HEK293T (cell line): Measurements from ENCODE around the gene PDGFA.

Experiments used
- BHLHE40 ChIP-seq: fragments of 450-650 bp; IDR thresholded peaks from 2 replicates; pipeline ENCODE4 v1.6.1; 2016; ENCODE audit warnings: mild to moderate bottlenecking, moderate library complexity, borderline replicate concordance
- CTBP1 ChIP-seq: fragments of 450-650 bp; IDR thresholded peaks from 2 replicates; pipeline ENCODE4 v1.6.1; 2016; ENCODE audit warnings: borderline replicate concordance
- ELF4 ChIP-seq: fragments of 450-650 bp; IDR thresholded peaks from 2 replicates; pipeline ENCODE4 v1.6.1; 2017; ENCODE audit warnings: antibody characterized with exemption
- FOXM1 ChIP-seq: fragments of 450-650 bp; IDR thresholded peaks from 2 replicates; pipeline ENCODE4 v1.6.1; 2017; ENCODE audit warnings: mild to moderate bottlenecking, borderline replicate concordance
- HDGF ChIP-seq: fragments of 450-650 bp; IDR thresholded peaks from 2 replicates; pipeline ENCODE4 v1.6.1; 2017; ENCODE audit warnings: antibody characterized with exemption, borderline replicate concordance
- SP1 ChIP-seq: fragments of 450-650 bp; IDR thresholded peaks from 2 replicates; pipeline ENCODE4 v1.6.1; 2017
- SUZ12 ChIP-seq: fragments of 450-650 bp; IDR thresholded peaks from 2 replicates; pipeline ENCODE4 v1.6.1; 2016; ENCODE audit warnings: mild to moderate bottlenecking

DNA sequence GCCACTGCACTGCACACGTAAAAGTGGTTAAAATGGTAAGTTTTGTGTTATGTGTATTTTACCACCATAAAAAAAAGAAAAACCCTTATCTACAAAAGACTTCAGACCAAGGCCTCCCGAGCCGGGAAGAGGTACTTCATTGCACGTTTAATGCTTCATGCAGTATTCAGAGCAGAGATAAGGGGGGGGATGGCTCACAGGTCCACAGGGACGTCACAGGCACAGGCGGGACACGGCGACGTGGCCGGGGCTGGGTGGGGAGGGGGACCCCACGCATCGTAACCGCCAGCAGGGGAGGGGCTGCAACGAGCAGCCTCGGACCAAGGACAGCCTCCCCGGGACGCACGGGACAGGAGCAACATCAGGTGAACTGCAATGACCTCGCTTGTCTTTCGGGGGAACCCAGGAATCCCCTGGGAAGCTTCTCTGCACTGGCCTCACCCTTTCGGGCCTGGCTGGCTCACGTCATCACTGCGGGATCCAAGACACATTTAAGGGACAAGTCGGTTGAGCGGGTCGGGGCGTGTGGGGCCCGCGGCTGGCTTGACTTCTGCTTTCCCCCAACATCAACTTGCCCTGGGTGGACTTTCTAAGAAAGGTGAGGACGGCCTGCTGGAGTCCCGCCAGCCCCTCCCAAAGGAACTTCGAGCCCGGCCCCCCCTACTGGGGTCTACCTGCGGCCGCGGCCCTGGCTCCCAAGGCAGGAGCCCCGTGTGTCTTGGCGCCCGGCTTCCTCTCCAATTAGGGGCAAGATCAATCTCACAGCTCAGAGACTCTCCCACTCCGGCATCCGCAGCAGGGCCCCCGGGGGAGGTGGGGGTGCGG, 29.6 kb upstream of the PDGFA start:
- TF ChIP-seq BHLHE40 (no peak), CTBP1 (no peak), HDGF (no peak), ELF4 (no peak), SP1 (no peak), FOXM1 (no peak), SUZ12 (no peak)
